NB4 (cell line): ENCODE results near the gene MUC5B.

Experiments
- CTCF ChIP-seq: IDR thresholded peaks from one replicate; pipeline ENCODE4 v1.5.1; 2012; ENCODE audit warnings: low read depth, low read length
- POLR2A ChIP-seq: IDR thresholded peaks from 2 replicates; pipeline ENCODE4 v1.6.1; 2011; ENCODE audit warnings: mild to moderate bottlenecking; ENCODE audit not compliant: insufficient read length; ENCODE audit errors: extremely low read depth

DNA sequence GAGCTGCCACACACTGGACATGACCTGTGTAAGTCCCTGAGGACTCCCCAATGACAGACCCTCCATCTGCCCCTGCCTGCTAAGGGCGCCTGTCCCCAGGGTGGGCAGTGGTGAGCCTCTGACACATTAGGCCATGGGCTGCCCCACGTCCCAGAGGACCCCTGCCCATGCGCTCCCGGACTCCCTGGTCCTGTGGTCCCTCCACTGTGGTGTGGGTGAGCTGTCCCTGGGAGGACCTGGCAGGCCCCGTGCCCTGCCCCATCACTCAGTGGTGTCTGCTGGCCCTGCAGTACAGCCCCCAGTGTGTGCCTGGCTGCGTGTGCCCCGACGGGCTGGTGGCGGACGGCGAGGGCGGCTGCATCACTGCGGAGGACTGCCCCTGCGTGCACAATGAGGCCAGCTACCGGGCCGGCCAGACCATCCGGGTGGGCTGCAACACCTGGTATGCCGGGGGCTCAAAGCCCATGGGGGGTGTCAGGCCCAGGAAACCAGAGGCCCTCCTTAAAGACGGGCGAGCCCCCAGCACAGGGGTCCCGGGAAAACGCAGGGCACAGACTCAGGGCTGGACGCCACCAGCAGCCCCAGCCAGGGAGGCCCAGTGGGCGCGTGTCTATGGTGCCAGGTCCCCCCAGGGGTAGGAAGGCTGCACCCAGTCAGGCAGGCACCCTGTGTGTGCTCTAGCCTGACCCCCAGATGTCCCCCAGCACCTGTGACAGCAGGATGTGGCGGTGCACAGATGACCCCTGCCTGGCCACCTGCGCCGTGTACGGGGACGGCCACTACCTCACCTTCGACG is 46.4 kb upstream of the MUC5B start:
- TF ChIP-seq POLR2A = no peak
- TF ChIP-seq CTCF = no peak
